Upper lobe of left lung (tissue), 6 donors: ENCODE measurements around the gene STK33. TPM values are rescaled to one million over a fixed set of nuclear protein-coding genes. Genes with fewer than 3 reads are reported as not detected.

ENCODE experiments used
- ATAC-seq, 2 donors: fragments of 200-7000 bp; cut with Tn5 transposase; one replicate each; pipeline ENCODE4 v1.9.1; 2022; ENCODE audit warnings: mild to moderate bottlenecking in 2 of 2, moderate library complexity in 2 of 2; ENCODE audit not compliant: low FRiP score in 2 of 2
- DNase-seq, 2 donors: peaks; one replicate each; pipeline ENCODE4 v3.0.0-alpha.2; 2019 to 2020
- H3K27ac ChIP-seq, 4 donors: fragments of 200-600 bp; sonication (generic); one replicate each; pipeline ENCODE4 v1.5.1; 2016 to 2019
- H3K27me3 ChIP-seq, 4 donors: fragments of 200-600 bp; sonication (generic); one replicate each; pipeline ENCODE4 v1.5.1; 2017 to 2019
- H3K36me3 ChIP-seq, 4 donors: fragments of 200-600 bp; sonication (generic); one replicate each; pipeline ENCODE4 v1.5.1; 2016 to 2019
- H3K4me1 ChIP-seq, 4 donors: fragments of 200-600 bp; sonication (generic); one replicate each; pipeline ENCODE4 v1.5.1; 2018 to 2019
- H3K4me3 ChIP-seq, 4 donors: fragments of 200-600 bp; sonication (generic); one replicate each; pipeline ENCODE4 v1.5.1; 2017 to 2019; ENCODE audit warnings: mild to moderate bottlenecking in 2 of 4, moderate library complexity in 1 of 4
- H3K9me3 ChIP-seq, 4 donors: fragments of 200-600 bp; sonication (generic); one replicate each; pipeline ENCODE4 v1.5.1; 2018 to 2019
- CTCF ChIP-seq, 6 experiments: fragments of 450-650 bp in 4 of 6; fragments of 200-600 bp in 2 of 6; sonication (generic) in 2 of 6; IDR thresholded peaks; one replicate each; pipeline ENCODE4 v1.5.1; 2016 to 2019; ENCODE audit warnings: antibody characterized with exemption in 6 of 6
- EP300 ChIP-seq, 4 donors: sonication (generic); formaldehyde crosslinking; IDR thresholded peaks; one replicate each; pipeline ENCODE4 v1.5.1; 2017; ENCODE audit warnings: antibody characterized with exemption in 4 of 4, control low read depth in 2 of 4
- POLR2A ChIP-seq, 4 donors: fragments of 450-650 bp; IDR thresholded peaks; one replicate each; pipeline ENCODE4 v1.5.1; 2016 to 2017; ENCODE audit warnings: antibody characterized with exemption in 4 of 4, mild to moderate bottlenecking in 2 of 4
- POLR2AphosphoS5 ChIP-seq, 2 donors: sonication (generic); formaldehyde crosslinking; IDR thresholded peaks; one replicate each; pipeline ENCODE4 v1.5.1; 2017; ENCODE audit warnings: antibody characterized with exemption in 2 of 2
- WGBS, 2 donors: methylation state at CpG; one replicate each; pipeline ENCODE4 v1.1.5; 2017 to 2018; 5-methylcytosine and 5-hydroxymethylcytosine counted together
- total RNA-seq, 6 donors: library from RNA; depleted of rRNA in 4 of 6; stranded (reverse); fragments of >200 nt in 4 of 6; gene quantifications; one replicate each; pipeline versions ENCODE4 v1.1.0 to v1.2.1, GENCODE V29; 2016 to 2021
- donor health status: DM: no; HTN: no; CAD: no; lungs with moderate emphysema.
- donor health status: DM: no; HTN: yes; CAD: no; lungs with severe emphysema.

STK33 gene
- total RNA-seq, 6 donors from 2014 or later = 10.3 to 77.0 (median 15.6) TPM

- Histone ChIP-seq H3K36me3 (no peaks in the 10 kb centered on the region), H3K4me1 (no peaks in the 10 kb centered on the region), H3K4me3 (no peak overlapping the region), H3K27me3 (no peaks in the 10 kb centered on the region), H3K9me3 (no peaks in the 10 kb centered on the region), H3K27ac (no peak overlapping the region)
- no peak for DNase-seq
- ATAC-seq = peak in 1 of 2 donors; percentile 11
- no peak for TF ChIP-seq EP300 (IDR thresholded peaks at IDR 0.05)
- no peak for TF ChIP-seq CTCF (IDR thresholded peaks at IDR 0.05)
- no peak for TF ChIP-seq POLR2A (IDR thresholded peaks at IDR 0.05)
- TF ChIP-seq POLR2AphosphoS5 (IDR thresholded peaks at IDR 0.05) = no peak
- WGBS, 2 donors = 92 to 93% methylated on average over 9 of the region's 9 CpGs
Measured at GRCh38 chr11:8382436-8383053, 211.5 kb downstream of the STK33 start.

- WGBS, 2 donors = 75 to 86% methylated on average over 7 to 13 of the region's 13 CpGs
Measured at GRCh38 chr11:8381871-8382396, 212.1 kb downstream of the STK33 start.

GRCh38 chr11:8381343-8381742, 212.7 kb downstream of the STK33 start:
- no peak for ATAC-seq
- H3K36me3 ChIP-seq = no peaks in the 10 kb centered on the region
- H3K9me3 ChIP-seq = no peaks in the 10 kb centered on the region
- DNase-seq = no peak
- no peak overlapping the region for H3K4me3 ChIP-seq
- H3K4me1 ChIP-seq = no peaks in the 10 kb centered on the region
- no peak for TF ChIP-seq EP300 (IDR thresholded peaks at IDR 0.05)
- no peak for TF ChIP-seq CTCF (IDR thresholded peaks at IDR 0.05)
- TF ChIP-seq POLR2A (IDR thresholded peaks at IDR 0.05) = no peak
- no peak overlapping the region for H3K27ac ChIP-seq
- no peaks in the 10 kb centered on the region for H3K27me3 ChIP-seq
- 80 to 90% methylated on average over 6 of the region's 6 CpGs for WGBS, 2 donors

More at GRCh38 chr11:8381871-8382396, 212.1 kb downstream of the STK33 start:
- Histone ChIP-seq H3K27ac (no peak overlapping the region), H3K36me3 (no peaks in the 10 kb centered on the region), H3K27me3 (no peaks in the 10 kb centered on the region), H3K9me3 (no peaks in the 10 kb centered on the region), H3K4me1 (no peaks in the 10 kb centered on the region), H3K4me3 (no peak overlapping the region)
- DNase-seq = peak in 1 of 2 donors; percentile 53
- no peak for TF ChIP-seq POLR2A (IDR thresholded peaks at IDR 0.05)
- no peak for TF ChIP-seq EP300 (IDR thresholded peaks at IDR 0.05)
- no peak for TF ChIP-seq CTCF (IDR thresholded peaks at IDR 0.05)
- no peak for TF ChIP-seq POLR2AphosphoS5 (IDR thresholded peaks at IDR 0.05)
- ATAC-seq = peak in 1 of 2 donors; percentile 42

- no peak for DNase-seq
- no peaks in the 10 kb centered on the region for H3K4me1 ChIP-seq
- H3K27me3 ChIP-seq = no peaks in the 10 kb centered on the region
- no peak overlapping the region for H3K27ac ChIP-seq
- no peak overlapping the region for H3K4me3 ChIP-seq
- H3K36me3 ChIP-seq = no peaks in the 10 kb centered on the region
- H3K9me3 ChIP-seq = no peaks in the 10 kb centered on the region
- TF ChIP-seq POLR2A (IDR thresholded peaks at IDR 0.05) (no peak), POLR2AphosphoS5 (IDR thresholded peaks at IDR 0.05) (no peak), CTCF (IDR thresholded peaks at IDR 0.05) (no peak), EP300 (IDR thresholded peaks at IDR 0.05) (no peak)
- 57 to 71% methylated on average over 3 to 4 of the region's 4 CpGs for WGBS, 2 donors
- no peak for ATAC-seq
Measured at GRCh38 chr11:8375932-8376331, 218.1 kb downstream of the STK33 start.

GRCh38 chr11:8375460-8375859, 218.6 kb downstream of the STK33 start:
- DNase-seq = no peak
- Histone ChIP-seq H3K27me3 (no peaks in the 10 kb centered on the region), H3K4me3 (no peak overlapping the region), H3K36me3 (no peaks in the 10 kb centered on the region), H3K9me3 (no peaks in the 10 kb centered on the region), H3K27ac (no peak overlapping the region), H3K4me1 (no peaks in the 10 kb centered on the region)
- ATAC-seq = no peak
- WGBS, 2 donors = 18 to 27% methylated on average over 3 of the region's 3 CpGs
- no peak for TF ChIP-seq POLR2A (IDR thresholded peaks at IDR 0.05)
- TF ChIP-seq EP300 (IDR thresholded peaks at IDR 0.05) = no peak
- no peak for TF ChIP-seq POLR2AphosphoS5 (IDR thresholded peaks at IDR 0.05)
- no peak for TF ChIP-seq CTCF (IDR thresholded peaks at IDR 0.05)
